Liver (tissue), 9 donors: ENCODE results near the gene EVL. TPM values are rescaled to one million over a fixed set of nuclear protein-coding genes. Genes with fewer than 3 reads are reported as not detected.
"Not testable (repeated sequence)": the region's sequence is repeated elsewhere in the genome, so short reads cannot be mapped to it uniquely, and the experiment has no call there.

Source experiments
- DNase-seq: peaks from one replicate; pipeline ENCODE4 v3.0.0-alpha.2; 2017; ENCODE audit warnings: low spot score
- H3K27ac ChIP-seq, 2 donors: one replicate each; pipeline ENCODE4 v1.7.0; 2013; ENCODE audit warnings: inconsistent platforms in 2 of 2, low read length in 2 of 2, control low read depth in 1 of 2, low read depth in 1 of 2, mild to moderate bottlenecking in 1 of 2
- H3K27me3 ChIP-seq, 4 donors: one replicate each; pipeline versions ENCODE4 v1.6.1 to v1.7.0; 2013; ENCODE audit warnings: low read length in 3 of 4, inconsistent platforms in 1 of 4, mild to moderate bottlenecking in 1 of 4, moderate library complexity in 1 of 4; ENCODE audit not compliant: control insufficient read depth in 4 of 4, insufficient read depth in 4 of 4
- H3K36me3 ChIP-seq, 4 donors: one replicate each; pipeline versions ENCODE4 v1.6.1 to v1.7.0; 2013; ENCODE audit warnings: low read length in 3 of 4, mild to moderate bottlenecking in 3 of 4, low read depth in 1 of 4, moderate library complexity in 1 of 4; ENCODE audit not compliant: control insufficient read depth in 4 of 4, insufficient read depth in 3 of 4
- H3K4me1 ChIP-seq, 4 donors: one replicate each; pipeline versions ENCODE4 v1.6.1 to v1.7.0; 2013; ENCODE audit warnings: low read length in 3 of 4, mild to moderate bottlenecking in 3 of 4, moderate library complexity in 1 of 4; ENCODE audit not compliant: control insufficient read depth in 4 of 4, insufficient read depth in 4 of 4
- H3K4me3 ChIP-seq, 3 donors: one replicate each; pipeline versions ENCODE4 v1.6.1 to v1.7.0; 2013; ENCODE audit warnings: low read length in 3 of 3, control low read depth in 1 of 3, low read depth in 1 of 3, mild to moderate bottlenecking in 1 of 3
- H3K9ac ChIP-seq, 2 donors: one replicate each; pipeline ENCODE4 v1.7.0; 2013; ENCODE audit warnings: low read length in 2 of 2, mild to moderate bottlenecking in 2 of 2, moderate library complexity in 2 of 2, control low read depth in 1 of 2, low read depth in 1 of 2
- H3K9me3 ChIP-seq, 4 donors: one replicate each; pipeline versions ENCODE4 v1.6.1 to v1.7.0; 2013; ENCODE audit warnings: low read length in 3 of 4; ENCODE audit not compliant: control insufficient read depth in 4 of 4
- ATF3 ChIP-seq: IDR thresholded peaks from 2 replicates; pipeline ENCODE4 v1.6.1; 2016; ENCODE audit warnings: antibody characterized with exemption
- EGR1 ChIP-seq, 2 donors: IDR thresholded peaks; 2 replicates each; pipeline ENCODE4 v1.6.1; 2016 to 2018; ENCODE audit warnings: antibody characterized with exemption in 2 of 2, low read depth in 2 of 2
- FOXA1 ChIP-seq: IDR thresholded peaks from 2 replicates; pipeline ENCODE4 v1.6.1; 2016; ENCODE audit warnings: antibody characterized with exemption
- FOXA2 ChIP-seq: IDR thresholded peaks from 2 replicates; pipeline ENCODE4 v1.6.1; 2016; ENCODE audit warnings: antibody characterized with exemption
- GABPA ChIP-seq, 2 donors: IDR thresholded peaks in 1 of 2; conservative IDR thresholded peaks in 1 of 2; 2 replicates each; pipeline ENCODE4 v1.6.1; 2016; ENCODE audit warnings: antibody characterized with exemption in 2 of 2, mild to moderate bottlenecking in 1 of 2, moderate library complexity in 1 of 2
- HNF4A ChIP-seq, 2 donors: conservative IDR thresholded peaks; 2 replicates each; pipeline ENCODE4 v1.6.1; 2016; ENCODE audit warnings: antibody characterized with exemption in 2 of 2, mild to moderate bottlenecking in 2 of 2
- HNF4G ChIP-seq: IDR thresholded peaks from 2 replicates; pipeline ENCODE4 v1.6.1; 2016; ENCODE audit warnings: antibody characterized with exemption
- JUND ChIP-seq, 2 donors: IDR thresholded peaks; 2 replicates each; pipeline ENCODE4 v1.6.1; 2016; ENCODE audit warnings: antibody characterized with exemption in 2 of 2
- MAX ChIP-seq: IDR thresholded peaks from 2 replicates; pipeline ENCODE4 v1.6.1; 2016; ENCODE audit warnings: antibody characterized with exemption
- NR2F2 ChIP-seq: IDR thresholded peaks from 2 replicates; pipeline ENCODE4 v1.6.1; 2016; ENCODE audit warnings: antibody characterized with exemption
- RAD21 ChIP-seq, 2 donors: IDR thresholded peaks; 2 replicates each; pipeline ENCODE4 v1.6.1; 2016; ENCODE audit warnings: antibody characterized with exemption in 2 of 2, mild to moderate bottlenecking in 2 of 2
- RXRA ChIP-seq, 2 donors: IDR thresholded peaks; 2 replicates each; pipeline ENCODE4 v1.6.1; 2017 to 2018; ENCODE audit warnings: antibody characterized with exemption in 2 of 2, mild to moderate bottlenecking in 1 of 2
- YY1 ChIP-seq: IDR thresholded peaks from 2 replicates; pipeline ENCODE4 v1.6.1; 2016; ENCODE audit warnings: antibody characterized with exemption, mild to moderate bottlenecking
- ZBTB33 ChIP-seq: IDR thresholded peaks from 2 replicates; pipeline ENCODE4 v1.6.1; 2016; ENCODE audit warnings: antibody characterized with exemption
- WGBS: extraction: QIAGEN DNeasy Blood & Tissue Kit; methylation state at CpG from one replicate; pipeline ENCODE4 v1.1.7; 2013; 5-methylcytosine and 5-hydroxymethylcytosine counted together
- polyA plus RNA-seq, 2 donors: library from polyadenylated mRNA; stranded (reverse) in 1 of 2; unstranded in 1 of 2; fragments of 200-250 nt in 1 of 2; fragments of >200 nt in 1 of 2; fragmentation: Nextera tagmentation in 1 of 2; extraction: Ambion mirVana in 1 of 2; gene quantifications; one replicate each; pipeline versions ENCODE4 v1.2.1 to v1.2.3, GENCODE V29; 2013 to 2015
- total RNA-seq, 2 donors: library from RNA; depleted of rRNA; stranded (reverse); fragments of >200 nt; gene quantifications; one replicate each; pipeline ENCODE4 v1.2.3, GENCODE V29; 2014
- donor health status: healthy.
- donor health status: healthy.
- donor health status: healthy.
- donor health status: healthy.
- donor health status: healthy.

Gene EVL
- total and polyA plus RNA-seq, 4 donors = 11.3 to 85.9 (median 33.9) TPM

- TF ChIP-seq RAD21 (IDR thresholded peaks at IDR 0.05) = no peak
- TF ChIP-seq NR2F2 = no peak
- TF ChIP-seq RXRA (IDR thresholded peaks at IDR 0.05) = no peak
- TF ChIP-seq HNF4G = no peak
- Histone ChIP-seq H3K4me1 (no peaks in the 10 kb centered on the region), H3K36me3 (no peaks in the 10 kb centered on the region), H3K9ac (no peak overlapping the region), H3K4me3 (no peak overlapping the region), H3K27ac (no peak overlapping the region), H3K27me3 (no peaks in the 10 kb centered on the region), H3K9me3 (no peaks in the 10 kb centered on the region)
- 93% methylated on average over 14 of the region's 14 CpGs for WGBS
- DNase-seq = no peak
These were observed 111.6 kb downstream of the EVL start for GRCh38 chr14:100176811-100177327.

GRCh38 chr14:100178691-100179090 lies 113.5 kb downstream of the EVL start:
- Histone ChIP-seq H3K4me1 (no peaks in the 10 kb centered on the region), H3K4me3 (no peak overlapping the region), H3K9me3 (no peaks in the 10 kb centered on the region), H3K27me3 (no peaks in the 10 kb centered on the region), H3K9ac (no peak overlapping the region), H3K27ac (no peak overlapping the region), H3K36me3 (no peaks in the 10 kb centered on the region)
- 99% methylated on average over 7 of the region's 7 CpGs for WGBS
- TF ChIP-seq ATF3 (no peak), HNF4G (no peak), ZBTB33 (no peak), JUND (IDR thresholded peaks at IDR 0.05) (no peak), MAX (no peak), FOXA1 (no peak), HNF4A (conservative IDR thresholded peaks at IDR 0.05) (no peak), RXRA (IDR thresholded peaks at IDR 0.05) (no peak), NR2F2 (no peak), GABPA (IDR thresholded peaks at IDR 0.05 in 1 of 2, conservative IDR thresholded peaks at IDR 0.05 in 1 of 2) (no peak), YY1 (no peak), EGR1 (IDR thresholded peaks at IDR 0.05; ENCODE audit: low read depth in 2 of 2) (no peak), FOXA2 (no peak), RAD21 (IDR thresholded peaks at IDR 0.05) (no peak)
- DNase-seq = no peak

- not testable (repeated sequence) for H3K4me3 ChIP-seq, H3K9ac ChIP-seq, H3K36me3 ChIP-seq, H3K27ac ChIP-seq, H3K4me1 ChIP-seq, H3K9me3 ChIP-seq, DNase-seq, H3K27me3 ChIP-seq
- WGBS = 96% methylated on average over 26 of the region's 30 CpGs
These were observed 115.4 kb downstream of the EVL start for GRCh38 chr14:100180671-100181070.

GRCh38 chr14:100181876-100182551 lies 116.8 kb downstream of the EVL start:
- H3K4me1 ChIP-seq, H3K36me3 ChIP-seq, H3K9ac ChIP-seq, H3K27ac ChIP-seq, DNase-seq, H3K9me3 ChIP-seq, H3K4me3 ChIP-seq, H3K27me3 ChIP-seq: not testable (repeated sequence)
- 96% methylated on average over 3 of the region's 4 CpGs for WGBS
